Superior temporal gyrus (tissue), 1 donor: ENCODE results near the gene ARHGAP22.
"Not testable (repeated sequence)": the region's sequence is repeated elsewhere in the genome, so short reads cannot be mapped to it uniquely, and the experiment has no call there.

Experiments used
- DNase-seq: peaks from one replicate; pipeline ENCODE4 v3.0.0-alpha.2; 2016; ENCODE audit errors: extremely low spot score

ARHGAP22 gene

GRCh38 chr10:48421862-48422261 is 183.0 kb downstream of the ARHGAP22 start:
- DNase-seq, result not testable (repeated sequence)

GRCh38 chr10:48419714-48420113 is 185.2 kb downstream of the ARHGAP22 start:
- DNase-seq, result no peak

- no peak for DNase-seq
These were observed 186.6 kb downstream of the ARHGAP22 start for GRCh38 chr10:48418189-48418788.

- no peak for DNase-seq
These were observed 187.5 kb downstream of the ARHGAP22 start for GRCh38 chr10:48417374-48417773.

- DNase-seq, result no peak
These were observed 188.2 kb downstream of the ARHGAP22 start for GRCh38 chr10:48416584-48417232.

GRCh38 chr10:48414778-48415177 is 190.1 kb downstream of the ARHGAP22 start:
- no peak for DNase-seq

- DNase-seq, result no peak
These were observed 190.7 kb downstream of the ARHGAP22 start for GRCh38 chr10:48414160-48414559.

- no peak for DNase-seq
These were observed 191.9 kb downstream of the ARHGAP22 start for GRCh38 chr10:48412933-48413332.

- DNase-seq, result no peak
These were observed 192.8 kb downstream of the ARHGAP22 start for GRCh38 chr10:48412081-48412480.

GRCh38 chr10:48411510-48411909 is 193.4 kb downstream of the ARHGAP22 start:
- DNase-seq, result no peak

- DNase-seq, result no peak
These were observed 194.4 kb downstream of the ARHGAP22 start for GRCh38 chr10:48410503-48410902.

- no peak for DNase-seq
These were observed 198.2 kb downstream of the ARHGAP22 start for GRCh38 chr10:48406658-48407057.

GRCh38 chr10:48406204-48406603 is 198.7 kb downstream of the ARHGAP22 start:
- DNase-seq, result no peak

GRCh38 chr10:48404646-48405045 is 200.2 kb downstream of the ARHGAP22 start:
- no peak for DNase-seq

- no peak for DNase-seq
These were observed 204.0 kb downstream of the ARHGAP22 start for GRCh38 chr10:48400850-48401220.

- DNase-seq, result no peak
These were observed 204.6 kb downstream of the ARHGAP22 start for GRCh38 chr10:48400129-48400849.

- DNase-seq, result no peak
These were observed 205.3 kb downstream of the ARHGAP22 start for GRCh38 chr10:48399551-48399950.

- peak; percentile 49 for DNase-seq
These were observed 205.8 kb downstream of the ARHGAP22 start for GRCh38 chr10:48399056-48399541.

- DNase-seq, result no peak
These were observed 206.6 kb downstream of the ARHGAP22 start for GRCh38 chr10:48398261-48398660.
